HL-60 (cell line): Measurements from ENCODE around the gene DTX3.

ENCODE experiments used
- DNase-seq, 2 experiments: peaks; one replicate each; pipeline ENCODE4 v3.0.0-alpha.2; 2010 to 2020; ENCODE audit warnings: low read depth in 1 of 2, low spot score in 1 of 2
- H3K27ac ChIP-seq: fragments of 250-450 bp; sonication (Bioruptor Pico); replicated peaks from 2 replicates; pipeline ENCODE4 v1.5.1; 2020; ENCODE audit warnings: mild to moderate bottlenecking, moderate library complexity
- H3K27me3 ChIP-seq: fragments of 250-450 bp; sonication (Bioruptor Pico); 2 replicates; pipeline ENCODE4 v1.5.1; 2021; ENCODE audit warnings: mild to moderate bottlenecking, moderate library complexity; ENCODE audit not compliant: insufficient read depth, poor library complexity, severe bottlenecking
- H3K4me3 ChIP-seq: replicated peaks from 2 replicates; pipeline ENCODE4 v1.5.1; 2011; ENCODE audit warnings: mild to moderate bottlenecking, control low read depth, low read length; ENCODE audit not compliant: insufficient read depth
- CTCF ChIP-seq: IDR thresholded peaks from one replicate; pipeline ENCODE4 v1.5.1; 2011; ENCODE audit warnings: low read length, control low read depth, inconsistent platforms; ENCODE audit not compliant: insufficient read depth
- GABPA ChIP-seq: IDR thresholded peaks from 2 replicates; pipeline ENCODE4 v1.6.1; 2012; ENCODE audit warnings: low read depth
- POLR2AphosphoS5 ChIP-seq: IDR thresholded peaks from 2 replicates; pipeline ENCODE4 v1.6.1; 2012; ENCODE audit warnings: low read depth
- REST ChIP-seq: IDR thresholded peaks from 2 replicates; pipeline ENCODE4 v1.6.1; 2012; ENCODE audit warnings: low read depth; ENCODE audit not compliant: insufficient replicate concordance
- SPI1 ChIP-seq: IDR thresholded peaks from 2 replicates; pipeline ENCODE4 v1.6.1; 2012; ENCODE audit warnings: low read depth, mild to moderate bottlenecking, borderline replicate concordance

Gene DTX3

GRCh38 chr12:57623811-57624390 is 19.3 kb downstream of the DTX3 start:
- TF ChIP-seq SPI1 (no peak), GABPA (no peak), CTCF (no peak), REST (no peak), POLR2AphosphoS5 (no peak)
- Histone ChIP-seq H3K27me3 (peaks cover 76% of the 10 kb centered on the region), H3K27ac (no peak overlapping the region), H3K4me3 (no peak overlapping the region)
- no peak for DNase-seq

GRCh38 chr12:57624441-57625220 is 20.0 kb downstream of the DTX3 start:
- Histone ChIP-seq H3K27me3 (peaks cover 73% of the 10 kb centered on the region), H3K27ac (no peak overlapping the region), H3K4me3 (no peak overlapping the region)
- TF ChIP-seq POLR2AphosphoS5 (no peak), SPI1 (no peak), GABPA (no peak), REST (no peak), CTCF (no peak)
- DNase-seq: no peak

- TF ChIP-seq SPI1 (no peak), REST (no peak), CTCF (no peak), POLR2AphosphoS5 (no peak), GABPA (no peak)
- Histone ChIP-seq H3K27ac (no peak overlapping the region), H3K4me3 (no peak overlapping the region), H3K27me3 (peaks cover 69% of the 10 kb centered on the region)
- DNase-seq: no peak
These were observed 20.8 kb downstream of the DTX3 start for GRCh38 chr12:57625261-57626032.
